Right atrium auricular region (tissue), 2 donors: Measurements from ENCODE around the gene TSC22D2. TPM values are rescaled to one million over a fixed set of nuclear protein-coding genes. Genes with fewer than 3 reads are reported as not detected.
A peak's percentile ranks its signal among the peaks of the same experiment; 100 is the strongest.

ENCODE experiments used
- DNase-seq: peaks from one replicate; pipeline ENCODE4 v3.0.0-alpha.2; 2019; ENCODE audit warnings: low spot score
- H3K27ac ChIP-seq, 2 donors: fragments of 200-600 bp; sonication (generic); 1 replicate in 1 of 2; 2 replicates in 1 of 2; pipeline ENCODE4 v1.5.1; 2016 to 2019
- H3K27me3 ChIP-seq, 2 donors: fragments of 200-600 bp; sonication (generic); one replicate each; pipeline versions ENCODE4 v1.5.1 to v1.6.0; 2017 to 2019
- H3K36me3 ChIP-seq: fragments of 200-600 bp; sonication (generic); one replicate; pipeline ENCODE4 v1.5.1; 2016
- H3K4me1 ChIP-seq, 2 donors: fragments of 200-600 bp; sonication (generic); one replicate each; pipeline versions ENCODE4 v1.5.1 to v1.6.0; 2017 to 2019
- H3K4me3 ChIP-seq, 2 donors: fragments of 200-600 bp; sonication (generic); 1 replicate in 1 of 2; 2 replicates in 1 of 2; pipeline ENCODE4 v1.5.1; 2017 to 2019; ENCODE audit warnings: mild to moderate bottlenecking in 1 of 2, moderate library complexity in 1 of 2
- H3K9me3 ChIP-seq, 2 donors: fragments of 200-600 bp; sonication (generic); one replicate each; pipeline ENCODE4 v1.5.1; 2019
- total RNA-seq, 2 donors: library from RNA; depleted of rRNA; stranded (reverse); fragments of >200 nt; gene quantifications; one replicate each; pipeline ENCODE4 v1.1.0, GENCODE V29; 2016
- TF ChIP-seq, protein P1 (sequence below), 2 donors: fragments of 200-600 bp; sonication (generic); IDR thresholded peaks; one replicate each; pipeline ENCODE4 v1.5.1; 2019; ENCODE audit warnings: antibody characterized with exemption in 2 of 2

The TSC22D2 gene
- total RNA-seq, 2 donors from 2014 or later, result 18.1 to 23.5 TPM

DNA sequence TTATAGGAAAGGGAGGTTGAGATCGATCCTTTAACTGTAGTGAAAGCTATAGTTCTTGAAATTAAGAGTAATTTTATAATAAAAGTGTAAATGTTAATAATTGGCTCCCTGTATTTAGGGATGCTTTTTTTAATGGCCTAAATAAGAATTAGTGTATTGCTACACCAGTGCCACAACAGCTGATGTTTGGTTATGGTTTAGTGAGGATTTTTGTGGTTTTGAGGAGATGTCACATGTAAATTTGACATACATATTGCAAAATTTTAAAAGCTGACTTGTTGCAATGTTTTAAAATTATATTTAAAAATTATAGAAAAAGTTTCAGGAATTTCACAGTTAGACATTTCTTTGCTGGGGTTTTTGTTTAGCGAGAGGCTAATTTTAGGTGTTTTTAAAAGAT lies 3.9 kb downstream of the TSC22D2 start:
- H3K4me1 ChIP-seq, result peaks cover 0 to 56% of the 10 kb centered on the region in 2 donors

DNA sequence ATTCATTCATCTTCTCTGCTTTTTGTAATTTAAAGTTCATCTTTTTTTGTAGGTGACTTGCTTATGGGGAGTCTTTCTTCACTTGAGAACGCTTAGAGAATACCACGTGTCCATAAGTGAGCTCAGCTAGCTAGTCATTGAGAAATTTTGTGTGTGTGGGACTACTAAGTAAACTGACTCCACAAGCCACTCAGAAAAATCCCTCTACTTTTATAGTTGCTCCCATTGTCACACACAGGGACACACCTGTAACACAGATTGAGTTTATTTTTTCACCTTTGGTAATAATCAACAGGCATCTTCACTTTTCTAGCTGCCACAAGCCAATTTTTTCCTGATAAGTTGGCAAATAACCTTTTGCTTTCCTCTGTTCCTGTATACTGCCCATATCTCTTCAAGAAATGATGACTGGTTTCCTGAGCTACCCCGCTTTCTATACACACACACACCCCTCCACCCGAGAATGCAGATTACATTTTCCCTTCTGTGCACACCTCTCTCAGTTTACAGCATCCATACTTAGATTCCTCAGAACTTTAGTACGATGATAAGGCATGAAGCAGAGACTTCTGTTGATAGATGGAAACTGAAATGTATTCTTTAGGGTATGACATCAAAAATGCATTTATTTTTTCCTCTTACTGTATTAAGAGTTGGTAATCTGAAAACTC lies 4.6 kb downstream of the TSC22D2 start:
- Histone ChIP-seq H3K4me1 (peaks cover 0 to 63% of the 10 kb centered on the region in 2 donors), H3K4me3 (peak overlapping the region; percentile 84 to 89), H3K27me3 (no peaks in the 10 kb centered on the region), H3K9me3 (no peaks in the 10 kb centered on the region), H3K27ac (peak overlapping the region; percentile 9 to 23), H3K36me3 (peaks cover 12% of the 10 kb centered on the region)
- no peak for DNase-seq
- TF ChIP-seq, protein P1, sequence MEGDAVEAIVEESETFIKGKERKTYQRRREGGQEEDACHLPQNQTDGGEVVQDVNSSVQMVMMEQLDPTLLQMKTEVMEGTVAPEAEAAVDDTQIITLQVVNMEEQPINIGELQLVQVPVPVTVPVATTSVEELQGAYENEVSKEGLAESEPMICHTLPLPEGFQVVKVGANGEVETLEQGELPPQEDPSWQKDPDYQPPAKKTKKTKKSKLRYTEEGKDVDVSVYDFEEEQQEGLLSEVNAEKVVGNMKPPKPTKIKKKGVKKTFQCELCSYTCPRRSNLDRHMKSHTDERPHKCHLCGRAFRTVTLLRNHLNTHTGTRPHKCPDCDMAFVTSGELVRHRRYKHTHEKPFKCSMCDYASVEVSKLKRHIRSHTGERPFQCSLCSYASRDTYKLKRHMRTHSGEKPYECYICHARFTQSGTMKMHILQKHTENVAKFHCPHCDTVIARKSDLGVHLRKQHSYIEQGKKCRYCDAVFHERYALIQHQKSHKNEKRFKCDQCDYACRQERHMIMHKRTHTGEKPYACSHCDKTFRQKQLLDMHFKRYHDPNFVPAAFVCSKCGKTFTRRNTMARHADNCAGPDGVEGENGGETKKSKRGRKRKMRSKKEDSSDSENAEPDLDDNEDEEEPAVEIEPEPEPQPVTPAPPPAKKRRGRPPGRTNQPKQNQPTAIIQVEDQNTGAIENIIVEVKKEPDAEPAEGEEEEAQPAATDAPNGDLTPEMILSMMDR (IDR thresholded peaks at IDR 0.05), result no peak

More for the DNA sequence above, 3.9 kb downstream of the TSC22D2 start:
- Histone ChIP-seq H3K27ac (peak overlapping the region; percentile 99 to 100), H3K36me3 (peaks cover 12% of the 10 kb centered on the region), H3K27me3 (no peaks in the 10 kb centered on the region), H3K9me3 (no peaks in the 10 kb centered on the region), H3K4me3 (peak overlapping the region; percentile 84 to 89)
- TF ChIP-seq, protein P1 (IDR thresholded peaks at IDR 0.05), result no peak
- DNase-seq, result no peak

DNA sequence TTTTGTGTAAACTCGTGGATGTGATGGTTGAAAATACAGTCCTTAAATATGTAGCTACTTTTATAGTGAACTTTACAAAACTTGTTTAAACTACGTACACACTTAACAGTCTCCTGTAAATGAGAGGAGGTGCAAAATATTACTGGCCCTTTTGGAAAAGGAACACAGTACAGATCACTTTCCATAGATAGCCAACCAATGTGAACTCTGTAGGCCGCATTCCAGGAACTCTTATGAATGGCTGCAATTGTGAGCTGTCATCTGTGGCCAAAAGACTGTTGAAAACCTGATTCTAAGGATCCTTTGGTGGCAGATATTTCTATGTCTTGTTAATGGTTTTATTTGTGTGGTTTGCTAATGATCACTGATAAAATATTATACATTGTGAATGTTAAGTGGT lies 6.2 kb downstream of the TSC22D2 start:
- peak overlapping the region in 1 of 2 donors; percentile 1 for H3K27ac ChIP-seq
- H3K4me1 ChIP-seq, result peaks cover 0 to 77% of the 10 kb centered on the region in 2 donors
- H3K4me3 ChIP-seq, result peak overlapping the region; percentile 10 to 89
- DNase-seq, result no peak
- TF ChIP-seq, protein P1 (IDR thresholded peaks at IDR 0.05), result no peak
- no peaks in the 10 kb centered on the region for H3K27me3 ChIP-seq
- no peaks in the 10 kb centered on the region for H3K9me3 ChIP-seq
- H3K36me3 ChIP-seq, result peaks cover 12% of the 10 kb centered on the region

DNA sequence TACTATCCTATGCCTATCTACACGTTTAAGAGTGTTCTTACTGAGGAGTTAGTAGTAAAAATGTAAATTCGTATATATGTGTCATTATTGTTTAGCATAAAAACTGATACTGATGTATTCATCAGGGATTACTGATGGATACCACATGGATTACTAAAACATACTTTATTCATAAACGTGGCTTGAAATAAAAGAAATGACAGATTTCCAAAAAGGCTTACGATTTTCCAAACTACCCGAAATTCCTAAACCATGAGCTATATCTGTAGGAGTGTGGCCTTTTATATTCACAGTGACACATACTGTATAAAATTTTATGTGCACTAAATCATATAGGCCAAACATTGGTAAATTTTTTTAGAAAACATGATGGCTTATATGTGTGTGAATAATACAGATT lies 6.9 kb downstream of the TSC22D2 start:
- H3K4me1 ChIP-seq, result peaks cover 0 to 84% of the 10 kb centered on the region in 2 donors
- no peaks in the 10 kb centered on the region for H3K27me3 ChIP-seq
- peaks cover 12% of the 10 kb centered on the region for H3K36me3 ChIP-seq
- H3K27ac ChIP-seq, result no peak overlapping the region
- H3K9me3 ChIP-seq, result no peaks in the 10 kb centered on the region
- H3K4me3 ChIP-seq, result no peak overlapping the region
- TF ChIP-seq, protein P1 (IDR thresholded peaks at IDR 0.05), result no peak
- no peak for DNase-seq

DNA sequence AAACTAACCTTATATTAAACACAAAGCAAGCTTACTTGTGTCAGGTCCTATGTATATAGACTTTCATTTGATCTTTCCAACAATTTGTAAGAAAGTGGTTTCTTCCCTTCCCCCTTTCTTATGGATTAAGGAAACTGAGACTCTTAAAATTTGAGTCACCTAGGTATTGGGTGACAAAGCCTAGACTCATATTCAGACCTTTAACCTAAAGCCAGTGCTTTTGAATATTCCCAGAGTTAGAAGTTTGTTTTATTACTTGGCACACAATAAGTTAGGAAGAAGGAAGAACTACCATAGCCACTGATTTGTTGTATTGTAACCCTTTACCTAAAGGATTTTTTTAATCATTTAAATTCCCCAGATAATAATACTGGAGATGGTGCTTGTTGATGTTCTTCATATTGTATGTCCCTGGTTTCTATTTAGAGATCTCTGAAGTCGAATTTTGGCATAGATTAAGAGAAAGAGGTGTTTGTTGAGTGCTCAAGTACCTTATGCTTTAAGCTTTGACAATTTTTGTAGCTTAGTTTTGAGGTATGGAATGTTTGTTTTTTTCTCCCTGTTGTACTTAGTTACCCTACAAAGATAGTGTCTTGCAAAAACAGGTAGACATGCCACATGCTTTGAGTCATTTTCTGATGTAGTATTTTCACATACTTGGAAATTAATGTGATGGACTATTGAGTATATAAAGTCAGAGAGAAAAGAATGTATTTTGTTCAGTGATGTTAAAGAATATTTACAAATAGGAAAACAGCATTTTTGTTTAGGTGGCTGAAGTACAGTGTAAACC lies 11.2 kb downstream of the TSC22D2 start:
- peaks cover 0 to 96% of the 10 kb centered on the region in 2 donors for H3K4me1 ChIP-seq
- TF ChIP-seq, protein P1 (IDR thresholded peaks at IDR 0.05), result no peak

More for the DNA sequence above, 11.2 kb downstream of the TSC22D2 start:
- Histone ChIP-seq H3K4me3 (no peak overlapping the region), H3K27ac (peak overlapping the region in 1 of 2 donors; percentile 28), H3K9me3 (no peaks in the 10 kb centered on the region), H3K36me3 (no peaks in the 10 kb centered on the region), H3K27me3 (no peaks in the 10 kb centered on the region)
- no peak for DNase-seq
